K562 (cell line): ENCODE measurements around the gene DUSP10. TPM values are rescaled to one million over a fixed set of nuclear protein-coding genes. Genes with fewer than 3 reads are reported as not detected.
A peak's percentile ranks its signal among the peaks of the same experiment; 100 is the strongest.

ENCODE experiments used
- ATAC-seq: fragments of 200-7000 bp; cut with Tn5 transposase; 3 replicates; pipeline ENCODE4 v1.9.1; 2020; ENCODE audit warnings: moderate library complexity
- BruUV-seq: library from RNA; stranded (reverse); fragments of 400-500 nt; replicated peaks from 2 replicates; lab custom pipeline; 2021; lab: Mats Ljungman, UMichigan
- CTCF ChIA-PET: fragments of 300-600 bp; formaldehyde crosslinking; extraction: SDS; loops from one replicate; lab custom pipeline; 2021; ENCODE audit warnings: low intra/inter-chr PET ratio; lab: Yijun Ruan, JAX
- POLR2A ChIA-PET: fragments of 300-600, 350-650 bp; sonication (Branson Sonifier 250); formaldehyde crosslinking; extraction: SDS; loops from one replicate; lab custom pipeline; 2021; ENCODE audit warnings: antibody characterized with exemption, inconsistent platforms; lab: Yijun Ruan, JAX
- DNase-seq, 4 experiments: peaks; one replicate each; pipeline versions ENCODE4 v3.0.0 to v3.0.0-alpha.2; 2011 to 2018; ENCODE audit warnings: low spot score in 3 of 4, mixed read lengths in 3 of 4; ENCODE audit errors: extremely low read depth in 1 of 4
- FAIRE-seq: peaks from 2 replicates; lab custom pipeline; 2011; peaks lifted over from hg19 to GRCh38; lab: Jason Lieb, UNC
- H2AFZ ChIP-seq: 2 replicates; pipeline ENCODE4 v1.6.0; 2011; ENCODE audit warnings: low read depth, low read length, control low read depth, inconsistent platforms
- H3K27ac ChIP-seq: fragments of 200-600 bp; 3 replicates; pipeline ENCODE4 v1.8.0; 2011; ENCODE audit warnings: low read depth, mild to moderate bottlenecking, control low read depth, inconsistent platforms, low read length, moderate library complexity, mixed read lengths; ENCODE audit errors: extremely low read depth
- H3K27me3 ChIP-seq, 2 experiments: fragments of 300-600 bp in 1 of 2; 2 replicates in 1 of 2; 3 replicates in 1 of 2; pipeline versions ENCODE4 v1.6.0 to v1.8.0; 2011; ENCODE audit warnings: inconsistent platforms in 2 of 2, low read length in 2 of 2, mild to moderate bottlenecking in 1 of 2, mixed read lengths in 1 of 2, moderate library complexity in 1 of 2; ENCODE audit not compliant: control insufficient read depth in 2 of 2, insufficient read depth in 2 of 2
- H3K36me3 ChIP-seq: fragments of 300-600 bp; 3 replicates; pipeline ENCODE4 v1.8.0; 2011; ENCODE audit warnings: mild to moderate bottlenecking, low read length, inconsistent platforms; ENCODE audit not compliant: control insufficient read depth, insufficient read depth
- H3K4me1 ChIP-seq, 2 experiments: fragments of 200-600 bp in 1 of 2; replicated peaks in 1 of 2; 2 replicates in 1 of 2; 3 replicates in 1 of 2; pipeline versions ENCODE4 v1.5.1 to v1.8.0; 2011; ENCODE audit warnings: inconsistent platforms in 2 of 2, low read length in 2 of 2, mild to moderate bottlenecking in 1 of 2, mixed read lengths in 1 of 2, moderate library complexity in 1 of 2; ENCODE audit not compliant: control insufficient read depth in 2 of 2, insufficient read depth in 2 of 2
- H3K4me2 ChIP-seq: 2 replicates; pipeline ENCODE4 v1.6.1; 2011; ENCODE audit warnings: low read length, control low read depth, inconsistent platforms, mixed read lengths; ENCODE audit not compliant: insufficient read depth
- H3K4me3 ChIP-seq: fragments of 200-600 bp; sonication (generic), shearing (Covaris generic); 2 replicates; pipeline ENCODE4 v1.5.1; 2016; ENCODE audit warnings: control low read depth, inconsistent platforms
- H3K79me2 ChIP-seq: fragments of 200-600 bp; 3 replicates; pipeline ENCODE4 v1.8.0; 2011; ENCODE audit warnings: low read length, inconsistent platforms; ENCODE audit not compliant: control insufficient read depth, insufficient read depth
- H3K9ac ChIP-seq, 2 experiments: 2 replicates each; pipeline versions ENCODE4 v1.6.0 to v1.6.1; 2011; ENCODE audit warnings: low read depth in 2 of 2, low read length in 2 of 2, control low read depth in 1 of 2, inconsistent platforms in 1 of 2, mild to moderate bottlenecking in 1 of 2, mixed read lengths in 1 of 2; ENCODE audit not compliant: insufficient read depth in 1 of 2
- H3K9me1 ChIP-seq: one replicate; pipeline ENCODE4 v1.6.0; 2011; ENCODE audit warnings: inconsistent platforms, mild to moderate bottlenecking, low read length, moderate library complexity; ENCODE audit not compliant: control insufficient read depth, insufficient read depth
- H3K9me3 ChIP-seq: replicated peaks from 2 replicates; pipeline ENCODE4 v1.5.1; 2011; ENCODE audit warnings: low read depth, low read length, inconsistent platforms; ENCODE audit not compliant: control insufficient read depth, insufficient read depth
- H4K20me1 ChIP-seq: replicated peaks from 2 replicates; pipeline ENCODE4 v1.6.1; 2011; ENCODE audit warnings: low read length, inconsistent platforms, mixed read lengths; ENCODE audit not compliant: control insufficient read depth, insufficient read depth
- HDAC6 ChIP-seq: IDR thresholded peaks from 2 replicates; pipeline ENCODE4 v1.6.1; 2012; ENCODE audit warnings: low read depth, mild to moderate bottlenecking, control low read depth, inconsistent platforms, low read length, moderate library complexity
- NCOA6 ChIP-seq: fragments of 450-650 bp; IDR thresholded peaks from 2 replicates; pipeline ENCODE4 v1.6.1; 2017; ENCODE audit warnings: mild to moderate bottlenecking
- RUNX1 ChIP-seq: sonication (generic); IDR thresholded peaks from 2 replicates; pipeline ENCODE4 v1.6.1; 2016; ENCODE audit warnings: antibody characterized with exemption, low read depth
- ZNF143 ChIP-seq: sonication (generic); formaldehyde crosslinking; IDR thresholded peaks from 2 replicates; pipeline ENCODE4 v1.9.0; 2022; ENCODE audit warnings: mild to moderate bottlenecking, missing genetic modification reagents
- ZNF175 ChIP-seq: fragments of 200-800 bp; sonication (Bioruptor generic); IDR thresholded peaks from 2 replicates; pipeline ENCODE4 v1.6.1; 2016; ENCODE audit warnings: low read depth, mild to moderate bottlenecking, missing genetic modification characterization, missing compliant biosample characterization
- WGBS: fragments of 100-300 bp; shearing (Covaris generic); methylation state at CpG from one replicate; pipeline ENCODE4 v1.1.6; 2016; ENCODE audit warnings: low coverage, mixed read lengths; ENCODE audit not compliant: insufficient coverage; ENCODE audit errors: missing lambda C conversion rate; 5-methylcytosine and 5-hydroxymethylcytosine counted together
- in situ Hi-C: fragments of 300-500 bp; cut with MboI; formaldehyde crosslinking; loops from 4 replicates; pipeline ENCODE4 v1.15.0; 2018; ENCODE audit warnings: inconsistent platforms, mixed read lengths
- intact Hi-C: fragments of 100-400 bp; cut with micrococcal nuclease; formaldehyde crosslinking; loops from 2 replicates; pipeline ENCODE4 v1.14.2; 2022
- polyA plus RNA-seq, 8 experiments: library from polyadenylated mRNA; depleted of rRNA in 4 of 8; stranded (reverse) in 5 of 8; unstranded in 3 of 8; fragments of >200 nt; fragmentation: Nextera tagmentation in 2 of 8; fragmentation: Illumina TruSeq in 1 of 8; extraction: Ambion mirVana in 2 of 8; extraction: Trizol in 1 of 8; gene quantifications; 2 replicates each; pipeline versions ENCODE4 v1.2.1 to v1.2.3, GENCODE V29; 2011 to 2014; ENCODE audit warnings: inconsistent platforms in 1 of 8, missing spikeins in 1 of 8
- total RNA-seq, 7 experiments: library from RNA; depleted of rRNA in 6 of 7; stranded (reverse); fragments of >200 nt in 6 of 7; fragmentation: Illumina TruSeq in 2 of 7; extraction: Trizol in 2 of 7; gene quantifications; 2 replicates each; pipeline versions ENCODE4 v1.2.1 to v1.2.3, GENCODE V29; 2011 to 2021; ENCODE audit warnings: low replicate concordance in 1 of 7
- TF ChIP-seq, protein P1 (sequence below), 3 experiments: IDR thresholded peaks in 2 of 3; conservative IDR thresholded peaks in 1 of 3; 2 replicates each; pipeline ENCODE4 v1.5.1; 2011 to 2012; ENCODE audit warnings: low read length in 3 of 3, mild to moderate bottlenecking in 3 of 3, control low read depth in 2 of 3, improper control_type of control experiment in 1 of 3, inconsistent platforms in 1 of 3, low read depth in 1 of 3, mixed read lengths in 1 of 3, moderate library complexity in 1 of 3; ENCODE audit not compliant: insufficient read depth in 2 of 3
- TF ChIP-seq, protein P2 (sequence below): fragments of 200-400 bp; formaldehyde crosslinking; IDR thresholded peaks from 2 replicates; pipeline ENCODE4 v1.6.1; 2017; ENCODE audit warnings: mild to moderate bottlenecking, low read depth, low read length, moderate library complexity

DUSP10 gene
- total and polyA plus RNA-seq, 9 of the 15 experiments (the other 6 are each of a cell fraction or from before 2014, with no cell fraction given), result 1.7 to 8.3 (median 6.1) TPM

DNA sequence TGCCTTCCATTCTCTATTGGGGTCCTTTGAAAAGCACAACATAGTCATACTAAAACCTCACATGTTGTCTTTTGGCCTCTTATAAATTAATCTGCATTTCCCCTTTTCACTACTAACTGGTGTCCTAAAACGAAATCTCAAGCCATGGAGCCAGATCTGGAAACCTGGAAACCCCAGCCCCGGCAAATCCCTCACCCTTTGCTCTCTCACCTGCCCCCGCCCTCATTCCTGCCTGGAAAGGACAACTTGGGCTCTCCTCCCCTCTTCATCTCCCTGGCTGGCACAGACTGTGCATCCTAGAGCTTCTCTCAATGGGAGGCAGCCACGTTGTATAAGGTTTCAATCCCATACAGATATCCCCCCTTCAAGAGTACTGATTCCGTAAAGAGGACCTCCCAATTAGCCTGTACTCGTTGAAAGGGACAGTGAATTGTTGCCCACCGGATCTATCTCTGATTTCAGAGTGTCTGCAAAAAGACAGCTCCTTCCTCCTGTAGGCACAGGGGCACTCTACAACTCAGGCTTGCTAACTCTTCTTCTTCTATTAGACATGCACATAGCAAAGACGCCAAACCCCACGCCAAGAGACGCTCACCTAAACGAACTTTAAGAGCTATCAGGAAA, 1.4 kb downstream of the DUSP10 start:
- H3K79me2 ChIP-seq, result peaks cover 44% of the 10 kb centered on the region
- in situ Hi-C loops, result no loop called here

More for the DNA sequence above, 1.4 kb downstream of the DUSP10 start:
- FAIRE-seq, result no peak
- Histone ChIP-seq H3K4me2 (peak overlapping the region; percentile 99), H3K27ac (no peak overlapping the region; the same call in 2 of the 3 replicates), H3K9me3 (no peaks in the 10 kb centered on the region), H3K36me3 (peaks cover 11% of the 10 kb centered on the region; the same call in 2 of the 3 replicates), H3K9me1 (no peaks in the 10 kb centered on the region), H3K4me3 (peak overlapping the region; percentile 74), H4K20me1 (0 out of 2 replicates have a peak, but pooled peaks cover 6% of the 10 kb centered on the region), H3K4me1 (peaks cover 18 to 19% of the 10 kb centered on the region in 2 experiments), H2AFZ (peak overlapping the region; percentile 96), H3K9ac (peak overlapping the region; percentile 83 to 90; a peak in 3 of 4 replicates), H3K27me3 (no peaks in the 10 kb centered on the region)
- TF ChIP-seq ZNF175 (CRISPR knock-in tag) (no peak), HDAC6 (no peak), NCOA6 (no peak), ZNF143 (CRISPR knock-in tag) (no peak), RUNX1 (no peak)
- TF ChIP-seq, protein P1, sequence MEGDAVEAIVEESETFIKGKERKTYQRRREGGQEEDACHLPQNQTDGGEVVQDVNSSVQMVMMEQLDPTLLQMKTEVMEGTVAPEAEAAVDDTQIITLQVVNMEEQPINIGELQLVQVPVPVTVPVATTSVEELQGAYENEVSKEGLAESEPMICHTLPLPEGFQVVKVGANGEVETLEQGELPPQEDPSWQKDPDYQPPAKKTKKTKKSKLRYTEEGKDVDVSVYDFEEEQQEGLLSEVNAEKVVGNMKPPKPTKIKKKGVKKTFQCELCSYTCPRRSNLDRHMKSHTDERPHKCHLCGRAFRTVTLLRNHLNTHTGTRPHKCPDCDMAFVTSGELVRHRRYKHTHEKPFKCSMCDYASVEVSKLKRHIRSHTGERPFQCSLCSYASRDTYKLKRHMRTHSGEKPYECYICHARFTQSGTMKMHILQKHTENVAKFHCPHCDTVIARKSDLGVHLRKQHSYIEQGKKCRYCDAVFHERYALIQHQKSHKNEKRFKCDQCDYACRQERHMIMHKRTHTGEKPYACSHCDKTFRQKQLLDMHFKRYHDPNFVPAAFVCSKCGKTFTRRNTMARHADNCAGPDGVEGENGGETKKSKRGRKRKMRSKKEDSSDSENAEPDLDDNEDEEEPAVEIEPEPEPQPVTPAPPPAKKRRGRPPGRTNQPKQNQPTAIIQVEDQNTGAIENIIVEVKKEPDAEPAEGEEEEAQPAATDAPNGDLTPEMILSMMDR (IDR thresholded peaks at IDR 0.05 in 2 of 3, conservative IDR thresholded peaks at IDR 0.05 in 1 of 3; ENCODE audit: insufficient read depth in 2 of 3, low read depth in 1 of 3, low read length in 3 of 3), result no peak
- TF ChIP-seq, protein P2, sequence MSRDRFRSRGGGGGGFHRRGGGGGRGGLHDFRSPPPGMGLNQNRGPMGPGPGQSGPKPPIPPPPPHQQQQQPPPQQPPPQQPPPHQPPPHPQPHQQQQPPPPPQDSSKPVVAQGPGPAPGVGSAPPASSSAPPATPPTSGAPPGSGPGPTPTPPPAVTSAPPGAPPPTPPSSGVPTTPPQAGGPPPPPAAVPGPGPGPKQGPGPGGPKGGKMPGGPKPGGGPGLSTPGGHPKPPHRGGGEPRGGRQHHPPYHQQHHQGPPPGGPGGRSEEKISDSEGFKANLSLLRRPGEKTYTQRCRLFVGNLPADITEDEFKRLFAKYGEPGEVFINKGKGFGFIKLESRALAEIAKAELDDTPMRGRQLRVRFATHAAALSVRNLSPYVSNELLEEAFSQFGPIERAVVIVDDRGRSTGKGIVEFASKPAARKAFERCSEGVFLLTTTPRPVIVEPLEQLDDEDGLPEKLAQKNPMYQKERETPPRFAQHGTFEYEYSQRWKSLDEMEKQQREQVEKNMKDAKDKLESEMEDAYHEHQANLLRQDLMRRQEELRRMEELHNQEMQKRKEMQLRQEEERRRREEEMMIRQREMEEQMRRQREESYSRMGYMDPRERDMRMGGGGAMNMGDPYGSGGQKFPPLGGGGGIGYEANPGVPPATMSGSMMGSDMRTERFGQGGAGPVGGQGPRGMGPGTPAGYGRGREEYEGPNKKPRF, result no peak
- no peak for ATAC-seq
- intact Hi-C loops, result loop anchor here (5.0 to 10.0 kb wide), 4 partner anchors 68 to 264 kb away; no protein-coding TSS in a partner anchor
- no TSS peak for BruUV-seq
- ChIA-PET CTCF (no interaction called here), POLR2A (interaction anchor here (0.8 to 2.5 kb wide), 6 partner anchors 15 to 174 kb away, joined by 3 to 17 read pairs (median 6); no protein-coding TSS in a partner anchor)
- WGBS, result 13% methylated on average over 11 of the region's 11 CpGs
- no peak for DNase-seq
